ENCODE results near the gene KMT2B.

- no peak for TF ChIP-seq EZH2phosphoT487 (IDR thresholded peaks at IDR 0.05; ENCODE audit: borderline replicate concordance)
- TF ChIP-seq CTCF (conservative IDR thresholded peaks at IDR 0.05; ENCODE audit: low read length) = no peak
Measured at GRCh38 chr19:35782589-35782988, 64.8 kb downstream of the KMT2B start.

All from Loucy (cell line).